HepG2 (cell line): Measurements from ENCODE around the gene RECQL5. TPM values are rescaled to one million over a fixed set of nuclear protein-coding genes. Genes with fewer than 3 reads are reported as not detected.
A peak's percentile ranks its signal among the peaks of the same experiment; 100 is the strongest.

Experiments used
- ATAC-seq: fragments of 200-7000 bp; cut with Tn5 transposase; 3 replicates; pipeline ENCODE4 v1.9.1; 2020; ENCODE audit warnings: mild to moderate bottlenecking, moderate library complexity
- BruUV-seq: library from RNA; stranded (reverse); fragments of 400-500 nt; replicated peaks from 2 replicates; lab custom pipeline; 2021; lab: Mats Ljungman, UMichigan
- CTCF ChIA-PET: fragments of 300-600 bp; formaldehyde crosslinking; extraction: SDS; loops from one replicate; lab custom pipeline; 2021; ENCODE audit warnings: low total read pairs, inconsistent platforms, low intra/inter-chr PET ratio; lab: Yijun Ruan, JAX
- POLR2A ChIA-PET: fragments of 350-600 bp; sonication (Branson Sonifier 250); formaldehyde crosslinking; loops from one replicate; lab custom pipeline; 2020; ENCODE audit warnings: antibody characterized with exemption, inconsistent platforms; lab: Yijun Ruan, JAX
- DNase-seq: peaks from one replicate; pipeline ENCODE4 v3.0.0-alpha.2; 2015; ENCODE audit warnings: low spot score
- FAIRE-seq: peaks from 3 replicates; lab custom pipeline; 2011; peaks lifted over from hg19 to GRCh38; lab: Jason Lieb, UNC
- H2AFZ ChIP-seq: one replicate; pipeline ENCODE4 v1.6.1; 2011; ENCODE audit warnings: low read length, inconsistent platforms
- H3K27ac ChIP-seq: fragments of 300-600 bp; 3 replicates; pipeline ENCODE4 v1.8.0; 2011; ENCODE audit warnings: mixed run types, mild to moderate bottlenecking, mixed read lengths, low read length, inconsistent platforms; ENCODE audit not compliant: insufficient read depth; ENCODE audit errors: extremely low read length
- H3K27me3 ChIP-seq, 2 experiments: fragments of 200-600 bp in 1 of 2; 2 replicates in 1 of 2; 3 replicates in 1 of 2; pipeline versions ENCODE4 v1.6.0 to v1.8.0; 2011; ENCODE audit warnings: low read length in 2 of 2, mild to moderate bottlenecking in 2 of 2, moderate library complexity in 2 of 2, inconsistent platforms in 1 of 2; ENCODE audit not compliant: insufficient read depth in 2 of 2, control insufficient read depth in 1 of 2
- H3K36me3 ChIP-seq, 2 experiments: fragments of 200-600 bp in 1 of 2; replicated peaks in 1 of 2; 2 replicates in 1 of 2; 3 replicates in 1 of 2; pipeline versions ENCODE4 v1.5.1 to v1.8.0; 2011; ENCODE audit warnings: low read length in 2 of 2, inconsistent platforms in 1 of 2; ENCODE audit not compliant: insufficient read depth in 2 of 2, control insufficient read depth in 1 of 2
- H3K4me1 ChIP-seq: 2 replicates; pipeline ENCODE4 v1.5.1; 2012; ENCODE audit warnings: low read length, inconsistent platforms; ENCODE audit not compliant: insufficient read depth
- H3K4me2 ChIP-seq: 2 replicates; pipeline ENCODE4 v1.6.0; 2011; ENCODE audit warnings: low read depth, low read length, inconsistent platforms
- H3K4me3 ChIP-seq, 3 experiments: fragments of 200-600 bp in 1 of 3; sonication (generic), shearing (Covaris generic) in 1 of 3; replicated peaks in 1 of 3; 2 replicates each; pipeline ENCODE4 v1.5.1; 2011 to 2016; ENCODE audit warnings: low read length in 3 of 3, inconsistent platforms in 2 of 3, low read depth in 2 of 3, mild to moderate bottlenecking in 2 of 3, control low read depth in 1 of 3, mixed read lengths in 1 of 3; ENCODE audit not compliant: insufficient read depth in 1 of 3
- H3K79me2 ChIP-seq: one replicate; pipeline ENCODE4 v1.6.1; 2011; ENCODE audit warnings: low read length, inconsistent platforms; ENCODE audit not compliant: insufficient read depth
- H3K9ac ChIP-seq: 2 replicates; pipeline ENCODE4 v1.6.0; 2011; ENCODE audit warnings: mild to moderate bottlenecking, low read depth, low read length, inconsistent platforms; ENCODE audit not compliant: insufficient read depth
- H3K9me3 ChIP-seq: 2 replicates; pipeline ENCODE4 v1.5.1; 2012; ENCODE audit warnings: mild to moderate bottlenecking, low read length
- H4K20me1 ChIP-seq: 2 replicates; pipeline ENCODE4 v1.6.0; 2011; ENCODE audit warnings: inconsistent platforms, mild to moderate bottlenecking, low read length, moderate library complexity; ENCODE audit not compliant: insufficient read depth
- ATF3 ChIP-seq: sonication (generic); formaldehyde crosslinking; IDR thresholded peaks from 2 replicates; pipeline ENCODE4 v1.4.0; 2020; ENCODE audit warnings: missing genetic modification reagents
- BORCS8-MEF2B ChIP-seq: sonication (generic); formaldehyde crosslinking; IDR thresholded peaks from 2 replicates; pipeline ENCODE4 v1.8.0; 2022; ENCODE audit warnings: mild to moderate bottlenecking, missing genetic modification reagents
- DNMT3B ChIP-seq: conservative IDR thresholded peaks from 2 replicates; pipeline ENCODE4 v1.6.1; 2016; ENCODE audit warnings: missing biosample characterization, control low read depth
- ETV6 ChIP-seq: sonication (generic); formaldehyde crosslinking; conservative IDR thresholded peaks from 2 replicates; pipeline ENCODE4 v1.4.0; 2020; ENCODE audit warnings: missing genetic modification reagents
- FOSL2 ChIP-seq: sonication (generic); formaldehyde crosslinking; IDR thresholded peaks from 2 replicates; pipeline ENCODE4 v1.4.0; 2020; ENCODE audit warnings: missing genetic modification reagents
- JUNB ChIP-seq: sonication (generic); formaldehyde crosslinking; IDR thresholded peaks from 2 replicates; pipeline ENCODE4 v1.8.0; 2022; ENCODE audit warnings: missing genetic modification reagents, mild to moderate bottlenecking, borderline replicate concordance
- MED8 ChIP-seq: sonication (generic); formaldehyde crosslinking; IDR thresholded peaks from 2 replicates; pipeline ENCODE4 v1.8.1; 2023; ENCODE audit warnings: mild to moderate bottlenecking, missing genetic modification reagents; ENCODE audit not compliant: insufficient replicate concordance
- NAIF1 ChIP-seq: sonication (generic); formaldehyde crosslinking; IDR thresholded peaks from 2 replicates; pipeline ENCODE4 v1.5.0; 2020; ENCODE audit warnings: mild to moderate bottlenecking, missing genetic modification reagents, borderline replicate concordance
- NR2F6 ChIP-seq, 2 experiments: IDR thresholded peaks; 2 replicates each; pipeline ENCODE4 v1.6.1; 2016; ENCODE audit warnings: antibody characterized with exemption in 1 of 2, mild to moderate bottlenecking in 1 of 2
- RBM22 ChIP-seq: fragments of 200-400 bp; formaldehyde crosslinking; optimal IDR thresholded peaks from 2 replicates; pipeline ENCODE3; 2017; ENCODE audit warnings: mild to moderate bottlenecking, low read length, moderate library complexity
- SOX13 ChIP-seq, 3 experiments: fragments of 450-650 bp in 1 of 3; sonication (generic) in 1 of 3; formaldehyde crosslinking in 1 of 3; IDR thresholded peaks in 2 of 3; conservative IDR thresholded peaks in 1 of 3; 2 replicates each; pipeline versions ENCODE4 v1.5.0 to v1.6.1; 2016 to 2020; ENCODE audit warnings: antibody characterized with exemption in 1 of 3, mild to moderate bottlenecking in 1 of 3, missing compliant biosample characterization in 1 of 3, missing genetic modification reagents in 1 of 3, moderate library complexity in 1 of 3
- ZNF839 ChIP-seq: sonication (generic); formaldehyde crosslinking; IDR thresholded peaks from 2 replicates; pipeline ENCODE4 v1.4.0; 2020; ENCODE audit warnings: missing genetic modification reagents, mild to moderate bottlenecking, borderline replicate concordance
- WGBS: methylation state at CpG from one replicate; pipeline ENCODE4 v1.1.6; 2017; ENCODE audit warnings: low lambda C conversion rate; 5-methylcytosine and 5-hydroxymethylcytosine counted together
- in situ Hi-C: cut with HindIII; loops from 2 replicates; pipeline ENCODE4 v1.10.0; 2017; ENCODE audit warnings: low pct_unique_long_range_greater_than_20kb; ENCODE audit not compliant: extremely low pct_ligation_motif_present
- intact Hi-C: fragments of 100-400 bp; cut with micrococcal nuclease; formaldehyde crosslinking; loops from one replicate; pipeline ENCODE4 v1.10.0; 2022; ENCODE audit not compliant: unreplicated experiment
- polyA plus RNA-seq, 8 experiments: library from polyadenylated mRNA; depleted of rRNA in 3 of 8; stranded (reverse) in 7 of 8; unstranded in 1 of 8; fragments of >200 nt; fragmentation: Illumina TruSeq in 4 of 8; extraction: Trizol in 4 of 8; gene quantifications; 2 replicates each; pipeline versions ENCODE4 v1.2.1 to v1.2.3, GENCODE V29; 2011 to 2016; ENCODE audit warnings: low read depth in 4 of 8, missing spikeins in 1 of 8, mixed read lengths in 1 of 8; ENCODE audit not compliant: insufficient read depth in 1 of 8
- total RNA-seq, 5 experiments: library from RNA; depleted of rRNA; stranded (reverse); fragments of >200 nt; fragmentation: Illumina TruSeq; extraction: Trizol; gene quantifications; 2 replicates each; pipeline ENCODE4 v1.2.3, GENCODE V29; 2016; ENCODE audit warnings: low read depth in 1 of 5

The RECQL5 gene
- total and polyA plus RNA-seq, 2 of the 13 experiments (the other 11 are each of a cell fraction or from before 2014, with no cell fraction given), result 27.7 to 32.0 TPM

GRCh38 chr17:75684924-75685323 is 18.0 kb upstream of the RECQL5 start (continued):
- TF ChIP-seq ZNF839 (CRISPR knock-in tag), result no peak
- TF ChIP-seq, all 625 proteins: peak for 0

DNA sequence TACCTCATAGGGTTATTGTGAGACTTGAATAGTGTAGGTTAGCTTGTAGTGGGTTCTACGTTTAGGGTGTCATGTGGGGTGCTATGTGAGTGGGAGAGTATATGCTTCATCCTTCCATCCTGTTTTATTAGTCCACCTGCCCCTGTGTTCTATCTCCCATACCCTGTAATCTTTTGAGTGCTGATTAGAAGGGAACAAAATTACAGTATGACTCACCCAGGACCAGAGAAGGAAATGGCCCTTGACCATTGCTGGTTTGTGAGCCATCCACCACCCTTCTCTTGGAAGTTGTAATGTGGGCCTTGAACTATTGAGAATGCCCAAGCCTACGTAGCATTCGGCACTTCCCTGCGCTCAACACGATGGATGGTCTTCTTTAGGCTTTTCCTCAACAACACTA is 17.3 kb upstream of the RECQL5 start:
- DNase-seq (no peak), FAIRE-seq (no peak), ATAC-seq (no peak)
- ChIA-PET CTCF (no interaction called here), POLR2A (interaction anchor here (0.9 to 1.4 kb wide), 3 partner anchors 17 to 96 kb away, joined by 3 to 8 read pairs (median 3); partner anchors contain the start of genes ITGB4, RECQL5 and SAP30BP)
- H3K36me3 ChIP-seq, result peaks cover 19 to 58% of the 10 kb centered on the region in 2 experiments
- TF ChIP-seq NR2F6 (IDR thresholded peaks at IDR 0.05), result no peak
- TF ChIP-seq NR2F6 (CRISPR knock-in tag; IDR thresholded peaks at IDR 0.05), result no peak
- no peak for TF ChIP-seq NAIF1 (CRISPR knock-in tag)
- TF ChIP-seq BORCS8-MEF2B (CRISPR knock-in tag), result no peak
- TF ChIP-seq FOSL2 (CRISPR knock-in tag), result 0 out of 2 replicates have a peak, but pooled peaks have one; percentile 25
- H2AFZ ChIP-seq, result no peak overlapping the region
- peaks cover 62% of the 10 kb centered on the region for H3K79me2 ChIP-seq
- no peaks in the 10 kb centered on the region for H3K27me3 ChIP-seq
- BruUV-seq, result no TSS peak
- no peak overlapping the region for H3K4me2 ChIP-seq
- no peak overlapping the region for H3K9ac ChIP-seq
- no peaks in the 10 kb centered on the region for H3K9me3 ChIP-seq
- 95% methylated on average over 5 of the region's 5 CpGs for WGBS
- intact Hi-C loops (no loop called here), in situ Hi-C loops (no loop called here)
- no peak overlapping the region for H3K27ac ChIP-seq
- no peak overlapping the region for H3K4me3 ChIP-seq
- H3K4me1 ChIP-seq, result peaks cover 16% of the 10 kb centered on the region
- H4K20me1 ChIP-seq, result peaks cover 3% of the 10 kb centered on the region; the same call in 1 of the 2 replicates

DNA sequence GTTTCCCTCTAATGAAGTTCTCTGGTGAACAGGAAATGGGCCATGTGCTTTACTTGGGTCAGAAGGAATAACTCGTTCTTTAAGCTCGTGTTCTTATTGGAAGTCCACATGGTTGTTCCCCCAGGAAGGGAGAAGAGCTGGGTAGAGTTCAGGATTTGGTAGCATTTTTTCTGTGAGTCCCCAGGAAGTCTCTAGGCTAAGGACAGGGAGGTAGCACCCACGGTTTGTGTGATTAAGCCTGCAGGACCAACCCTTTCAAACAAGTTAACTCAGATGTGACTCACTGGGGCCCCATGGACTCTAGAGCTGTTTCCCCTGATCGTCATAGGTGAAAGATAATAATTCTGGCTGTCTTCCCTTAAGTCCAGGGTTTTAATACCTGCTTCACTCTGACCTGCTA is 16.6 kb upstream of the RECQL5 start:
- H3K27me3 ChIP-seq, result no peaks in the 10 kb centered on the region
- no peak overlapping the region for H3K4me2 ChIP-seq
- ChIA-PET POLR2A (interaction anchor here (0.6 to 1.4 kb wide), 4 partner anchors 17 to 96 kb away, joined by 3 to 8 read pairs (median 4); partner anchors contain the start of genes ITGB4, RECQL5 and SAP30BP), CTCF (no interaction called here)
- peaks cover 3% of the 10 kb centered on the region; the same call in 1 of the 2 replicates for H4K20me1 ChIP-seq
- no peak overlapping the region for H2AFZ ChIP-seq
- peaks cover 19 to 62% of the 10 kb centered on the region in 2 experiments for H3K36me3 ChIP-seq
- in situ Hi-C loops, result no loop called here
- no peak overlapping the region for H3K9ac ChIP-seq
- WGBS, result 71% methylated on average over 4 of the region's 4 CpGs
- no peak overlapping the region for H3K4me3 ChIP-seq
- H3K4me1 ChIP-seq, result peaks cover 16% of the 10 kb centered on the region
- intact Hi-C loops, result no loop called here
- DNase-seq, result peak; percentile 59
- no peaks in the 10 kb centered on the region for H3K9me3 ChIP-seq
- peaks cover 58% of the 10 kb centered on the region for H3K79me2 ChIP-seq
- no peak for FAIRE-seq
- peak; percentile 75 for ATAC-seq
- BruUV-seq, result no TSS peak
- H3K27ac ChIP-seq, result peak overlapping the region; percentile 27
- TF ChIP-seq MED8 (no peak), RBM22 (no peak), DNMT3B (CRISPR knock-in tag) (no peak), ATF3 (no peak), JUNB (CRISPR knock-in tag) (0 out of 2 replicates have a peak, but pooled peaks have one; percentile 18), FOSL2 (CRISPR knock-in tag) (peak; percentile 76), SOX13 (IDR thresholded peaks at IDR 0.05) (no peak), SOX13 (CRISPR knock-in tag; conservative IDR thresholded peaks at IDR 0.05 in 1 of 2, IDR thresholded peaks at IDR 0.05 in 1 of 2) (no peak), ETV6 (CRISPR knock-in tag) (no peak)
